ENCODE data around the gene MT4. TPM values are rescaled to one million over a fixed set of nuclear protein-coding genes. Genes with fewer than 3 reads are reported as not detected.

The MT4 gene
- total RNA-seq, 1 experiment from 2014 or later, result not detected

DNA sequence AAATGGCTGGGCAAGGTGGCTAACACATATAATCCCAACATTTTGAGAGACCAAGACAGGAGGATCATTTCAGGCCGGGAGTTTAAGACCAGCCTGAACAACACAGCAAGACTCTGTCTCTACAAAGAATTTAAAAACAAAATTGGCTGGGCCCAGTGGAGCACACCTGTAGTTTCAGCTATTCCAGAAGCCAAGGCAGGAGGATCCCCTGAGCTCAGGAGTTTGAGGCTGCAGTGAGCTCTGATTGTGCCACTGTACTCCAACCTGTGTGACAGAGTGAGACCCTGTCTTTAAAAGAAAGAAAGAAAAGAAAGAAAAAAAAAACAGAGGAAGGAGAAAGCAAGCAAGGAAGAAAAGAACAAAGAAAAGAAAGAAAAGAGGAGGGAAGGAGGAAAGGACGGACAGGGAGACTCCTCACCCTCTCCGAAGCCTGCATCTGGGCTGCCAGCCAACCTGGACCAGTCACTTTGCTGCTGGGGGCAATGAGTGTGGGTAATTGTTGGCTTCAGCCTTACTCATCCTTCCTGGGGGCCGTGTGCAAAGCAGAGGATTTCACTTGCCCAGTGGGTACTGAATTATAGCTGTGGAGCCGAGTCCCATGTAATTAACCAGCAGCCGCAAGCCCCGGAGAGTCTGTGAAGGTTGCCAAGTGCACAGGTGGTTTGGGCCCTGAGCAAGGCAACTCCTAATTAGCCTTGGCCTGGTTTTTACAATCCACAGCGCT is 6.7 kb upstream of the MT4 start:
- no peak overlapping the region for H3K4me3 Mint-ChIP-seq
- no peaks in the 10 kb centered on the region for H3K4me1 Mint-ChIP-seq
- DNase-seq (ENCODE audit: low spot score) (no peak), ATAC-seq (no peak)
- no peaks in the 10 kb centered on the region for H3K9me3 Mint-ChIP-seq
- ChIA-PET POLR2A (no interaction called here), CTCF (interaction anchor here (1.0 to 1.3 kb wide), 2 partner anchors 11 to 42 kb away, joined by 3 to 4 read pairs; no protein-coding TSS in a partner anchor)
- H3K27ac Mint-ChIP-seq, result no peak overlapping the region
- peaks cover 5% of the 10 kb centered on the region for H3K27me3 Mint-ChIP-seq (ENCODE audit: low read depth)
- no peak for TF ChIP-seq FOXK1 (CRISPR knock-in tag; IDR thresholded peaks at IDR 0.05)
- H3K36me3 Mint-ChIP-seq, result no peaks in the 10 kb centered on the region

DNA sequence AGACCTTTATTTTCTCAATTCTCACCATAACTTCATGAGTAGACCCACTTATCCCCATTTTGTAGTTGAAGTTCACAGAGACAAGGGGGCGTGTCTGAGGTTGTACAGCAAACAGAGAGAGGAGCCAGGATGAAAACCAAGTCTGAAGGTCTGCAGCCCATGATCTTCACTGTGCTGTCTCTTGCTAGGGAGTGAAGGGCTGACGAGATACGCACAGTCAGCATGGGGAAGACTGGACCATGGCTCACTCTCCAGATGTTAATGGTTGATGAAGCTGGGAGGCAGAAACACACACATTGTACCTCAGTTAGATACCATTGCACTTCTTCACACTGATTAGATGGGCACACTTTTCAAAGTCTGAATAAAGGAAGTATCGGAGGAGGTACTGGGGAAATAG is 5.8 kb upstream of the MT4 start:
- Mint-ChIP-seq H3K27ac (no peak overlapping the region), H3K4me3 (no peak overlapping the region), H3K36me3 (no peaks in the 10 kb centered on the region), H3K27me3 (ENCODE audit: low read depth) (no peaks in the 10 kb centered on the region; the same call in 1 of the 2 replicates), H3K9me3 (no peaks in the 10 kb centered on the region), H3K4me1 (no peaks in the 10 kb centered on the region)
- ATAC-seq (no peak), DNase-seq (ENCODE audit: low spot score) (no peak)
- CTCF ChIA-PET, result no interaction called here
- no peak for TF ChIP-seq FOXJ3 (CRISPR knock-in tag; IDR thresholded peaks at IDR 0.05; ENCODE audit: borderline replicate concordance)
- TF ChIP-seq ESRRA (CRISPR knock-in tag; IDR thresholded peaks at IDR 0.05; ENCODE audit: borderline replicate concordance), result no peak
- TF ChIP-seq CTCF (IDR thresholded peaks at IDR 0.05), result no peak
- TF ChIP-seq GABPB1 (CRISPR knock-in tag; IDR thresholded peaks at IDR 0.05), result no peak
- no peak for TF ChIP-seq NR3C1 (CRISPR knock-in tag; conservative IDR thresholded peaks at IDR 0.05; ENCODE audit: low read depth)
- no peak for TF ChIP-seq ATF2 (CRISPR knock-in tag; IDR thresholded peaks at IDR 0.05; ENCODE audit: borderline replicate concordance, low read depth)
- TF ChIP-seq TEAD4 (CRISPR knock-in tag; IDR thresholded peaks at IDR 0.05), result no peak
- TF ChIP-seq USF2 (CRISPR knock-in tag; IDR thresholded peaks at IDR 0.05), result no peak
- TF ChIP-seq CBFB (CRISPR knock-in tag; IDR thresholded peaks at IDR 0.05; ENCODE audit: low read depth), result no peak
- TF ChIP-seq SP1 (CRISPR knock-in tag; conservative IDR thresholded peaks at IDR 0.05), result no peak
- TF ChIP-seq, protein P1, sequence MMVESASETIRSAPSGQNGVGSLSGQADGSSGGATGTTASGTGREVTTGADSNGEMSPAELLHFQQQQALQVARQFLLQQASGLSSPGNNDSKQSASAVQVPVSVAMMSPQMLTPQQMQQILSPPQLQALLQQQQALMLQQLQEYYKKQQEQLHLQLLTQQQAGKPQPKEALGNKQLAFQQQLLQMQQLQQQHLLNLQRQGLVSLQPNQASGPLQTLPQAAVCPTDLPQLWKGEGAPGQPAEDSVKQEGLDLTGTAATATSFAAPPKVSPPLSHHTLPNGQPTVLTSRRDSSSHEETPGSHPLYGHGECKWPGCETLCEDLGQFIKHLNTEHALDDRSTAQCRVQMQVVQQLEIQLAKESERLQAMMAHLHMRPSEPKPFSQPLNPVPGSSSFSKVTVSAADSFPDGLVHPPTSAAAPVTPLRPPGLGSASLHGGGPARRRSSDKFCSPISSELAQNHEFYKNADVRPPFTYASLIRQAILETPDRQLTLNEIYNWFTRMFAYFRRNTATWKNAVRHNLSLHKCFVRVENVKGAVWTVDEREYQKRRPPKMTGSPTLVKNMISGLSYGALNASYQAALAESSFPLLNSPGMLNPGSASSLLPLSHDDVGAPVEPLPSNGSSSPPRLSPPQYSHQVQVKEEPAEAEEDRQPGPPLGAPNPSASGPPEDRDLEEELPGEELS (CRISPR knock-in tag; IDR thresholded peaks at IDR 0.05), result no peak
- TF ChIP-seq, protein P2, sequence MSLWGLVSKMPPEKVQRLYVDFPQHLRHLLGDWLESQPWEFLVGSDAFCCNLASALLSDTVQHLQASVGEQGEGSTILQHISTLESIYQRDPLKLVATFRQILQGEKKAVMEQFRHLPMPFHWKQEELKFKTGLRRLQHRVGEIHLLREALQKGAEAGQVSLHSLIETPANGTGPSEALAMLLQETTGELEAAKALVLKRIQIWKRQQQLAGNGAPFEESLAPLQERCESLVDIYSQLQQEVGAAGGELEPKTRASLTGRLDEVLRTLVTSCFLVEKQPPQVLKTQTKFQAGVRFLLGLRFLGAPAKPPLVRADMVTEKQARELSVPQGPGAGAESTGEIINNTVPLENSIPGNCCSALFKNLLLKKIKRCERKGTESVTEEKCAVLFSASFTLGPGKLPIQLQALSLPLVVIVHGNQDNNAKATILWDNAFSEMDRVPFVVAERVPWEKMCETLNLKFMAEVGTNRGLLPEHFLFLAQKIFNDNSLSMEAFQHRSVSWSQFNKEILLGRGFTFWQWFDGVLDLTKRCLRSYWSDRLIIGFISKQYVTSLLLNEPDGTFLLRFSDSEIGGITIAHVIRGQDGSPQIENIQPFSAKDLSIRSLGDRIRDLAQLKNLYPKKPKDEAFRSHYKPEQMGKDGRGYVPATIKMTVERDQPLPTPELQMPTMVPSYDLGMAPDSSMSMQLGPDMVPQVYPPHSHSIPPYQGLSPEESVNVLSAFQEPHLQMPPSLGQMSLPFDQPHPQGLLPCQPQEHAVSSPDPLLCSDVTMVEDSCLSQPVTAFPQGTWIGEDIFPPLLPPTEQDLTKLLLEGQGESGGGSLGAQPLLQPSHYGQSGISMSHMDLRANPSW (CRISPR knock-in tag; conservative IDR thresholded peaks at IDR 0.05; ENCODE audit: low read depth), result no peak
- TF ChIP-seq, protein P3, sequence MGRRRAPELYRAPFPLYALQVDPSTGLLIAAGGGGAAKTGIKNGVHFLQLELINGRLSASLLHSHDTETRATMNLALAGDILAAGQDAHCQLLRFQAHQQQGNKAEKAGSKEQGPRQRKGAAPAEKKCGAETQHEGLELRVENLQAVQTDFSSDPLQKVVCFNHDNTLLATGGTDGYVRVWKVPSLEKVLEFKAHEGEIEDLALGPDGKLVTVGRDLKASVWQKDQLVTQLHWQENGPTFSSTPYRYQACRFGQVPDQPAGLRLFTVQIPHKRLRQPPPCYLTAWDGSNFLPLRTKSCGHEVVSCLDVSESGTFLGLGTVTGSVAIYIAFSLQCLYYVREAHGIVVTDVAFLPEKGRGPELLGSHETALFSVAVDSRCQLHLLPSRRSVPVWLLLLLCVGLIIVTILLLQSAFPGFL (CRISPR knock-in tag; IDR thresholded peaks at IDR 0.05; ENCODE audit: borderline replicate concordance), result no peak
- no peak for TF ChIP-seq NR1H2 (CRISPR knock-in tag; IDR thresholded peaks at IDR 0.05)
- POLR2A ChIA-PET, result no interaction called here

Measured in WTC11 (cell line).